Osteoblast (primary cell): Measurements from ENCODE around the gene PSAP. TPM values are rescaled to one million over a fixed set of nuclear protein-coding genes. Genes with fewer than 3 reads are reported as not detected.

Source experiments
- DNase-seq: peaks from one replicate; pipeline ENCODE4 v3.0.0; 2011; ENCODE audit warnings: low spot score, mixed read lengths; ENCODE audit not compliant: insufficient read length; ENCODE audit errors: missing footprints
- H2AFZ ChIP-seq: 2 replicates; pipeline ENCODE4 v1.6.0; 2011; ENCODE audit warnings: mild to moderate bottlenecking, low read length
- H3K27ac ChIP-seq: 2 replicates; pipeline ENCODE4 v1.5.1; 2011; ENCODE audit warnings: mild to moderate bottlenecking, low read depth, low read length, moderate library complexity
- H3K27me3 ChIP-seq: 2 replicates; pipeline ENCODE4 v1.6.0; 2012; ENCODE audit warnings: mild to moderate bottlenecking, control low read depth, inconsistent platforms, low read length, moderate library complexity; ENCODE audit not compliant: insufficient read depth
- H3K36me3 ChIP-seq: 2 replicates; pipeline ENCODE4 v1.5.1; 2011; ENCODE audit warnings: mild to moderate bottlenecking, low read length, control low read depth, moderate library complexity; ENCODE audit not compliant: insufficient read depth
- H3K4me1 ChIP-seq: 2 replicates; pipeline ENCODE4 v1.5.1; 2011; ENCODE audit warnings: mild to moderate bottlenecking, low read length, control low read depth, moderate library complexity; ENCODE audit not compliant: insufficient read depth
- H3K4me2 ChIP-seq: 2 replicates; pipeline ENCODE4 v1.6.0; 2011; ENCODE audit warnings: mild to moderate bottlenecking, low read length; ENCODE audit not compliant: insufficient read depth
- H3K4me3 ChIP-seq: fragments of 200-600 bp; sonication (generic); 3 replicates; pipeline ENCODE4 v1.5.1; 2012; ENCODE audit warnings: mild to moderate bottlenecking, low read length, inconsistent platforms; ENCODE audit not compliant: insufficient read depth
- H3K79me2 ChIP-seq: 2 replicates; pipeline ENCODE4 v1.6.0; 2012; ENCODE audit warnings: mild to moderate bottlenecking, low read length, control low read depth, inconsistent platforms; ENCODE audit not compliant: insufficient read depth
- H3K9me3 ChIP-seq: 2 replicates; pipeline ENCODE4 v1.5.1; 2011; ENCODE audit warnings: low read depth, low read length, control low read depth
- H4K20me1 ChIP-seq: 2 replicates; pipeline ENCODE4 v1.6.0; 2012; ENCODE audit warnings: mild to moderate bottlenecking, low read length, control low read depth; ENCODE audit not compliant: insufficient read depth
- CTCF ChIP-seq: IDR thresholded peaks from 2 replicates; pipeline ENCODE4 v1.5.1; 2011; ENCODE audit warnings: mild to moderate bottlenecking, low read depth, low read length, moderate library complexity; ENCODE audit errors: extremely low read depth
- total RNA-seq: library from RNA; depleted of rRNA; stranded (reverse); fragments of >200 nt; gene quantifications from 2 replicates; pipeline ENCODE4 v1.2.3, GENCODE V29; 2012

PSAP gene
- total RNA-seq, 1 donor = 1,391 TPM

GRCh38 chr10:71850021-71850742 is 869 bp downstream of the PSAP start:
- peak; percentile 31 for DNase-seq
- Histone ChIP-seq H3K4me2 (peak overlapping the region; percentile 97), H4K20me1 (peaks cover 47% of the 10 kb centered on the region), H3K27ac (peak overlapping the region; percentile 96), H3K27me3 (no peaks in the 10 kb centered on the region), H3K4me3 (peak overlapping the region; percentile 100), H3K4me1 (peaks cover 26% of the 10 kb centered on the region), H3K36me3 (no peaks in the 10 kb centered on the region), H3K9me3 (no peaks in the 10 kb centered on the region), H3K79me2 (peaks cover 59% of the 10 kb centered on the region), H2AFZ (no peak overlapping the region)
- TF ChIP-seq CTCF = no peak

- peaks cover 53% of the 10 kb centered on the region for H4K20me1 ChIP-seq
- peak overlapping the region; percentile 96 for H3K27ac ChIP-seq
These were observed 1.6 kb downstream of the PSAP start for GRCh38 chr10:71849461-71849908.

GRCh38 chr10:71848325-71849275 is 2.5 kb downstream of the PSAP start:
- DNase-seq = peak; percentile 56
- Histone ChIP-seq H4K20me1 (peaks cover 60% of the 10 kb centered on the region), H3K4me3 (peak overlapping the region; percentile 40), H3K27me3 (no peaks in the 10 kb centered on the region), H3K4me2 (peak overlapping the region; percentile 97), H3K4me1 (peaks cover 26% of the 10 kb centered on the region), H2AFZ (no peak overlapping the region), H3K9me3 (no peaks in the 10 kb centered on the region), H3K36me3 (no peaks in the 10 kb centered on the region), H3K27ac (peak overlapping the region; percentile 34), H3K79me2 (peaks cover 75% of the 10 kb centered on the region)
- TF ChIP-seq CTCF = no peak

More at GRCh38 chr10:71849461-71849908, 1.6 kb downstream of the PSAP start:
- DNase-seq = no peak
- TF ChIP-seq CTCF = no peak
- H3K4me2 ChIP-seq = peak overlapping the region; percentile 97
- no peaks in the 10 kb centered on the region for H3K9me3 ChIP-seq
- no peaks in the 10 kb centered on the region for H3K36me3 ChIP-seq
- H3K4me1 ChIP-seq = peaks cover 26% of the 10 kb centered on the region
- peaks cover 66% of the 10 kb centered on the region for H3K79me2 ChIP-seq
- H3K27me3 ChIP-seq = no peaks in the 10 kb centered on the region
- H2AFZ ChIP-seq = no peak overlapping the region
- peak overlapping the region; percentile 100 for H3K4me3 ChIP-seq
